OCI-LY7 (cell line): ENCODE data around the gene SMARCC1. TPM values are rescaled to one million over a fixed set of nuclear protein-coding genes. Genes with fewer than 3 reads are reported as not detected.
A peak's percentile ranks its signal among the peaks of the same experiment; 100 is the strongest.
"Not testable (repeated sequence)": the region's sequence is repeated elsewhere in the genome, so short reads cannot be mapped to it uniquely, and the experiment has no call there.

Experiments used
- BruUV-seq: library from RNA; stranded (reverse); fragments of 400-500 nt; replicated peaks from 2 replicates; lab custom pipeline; 2021; lab: Mats Ljungman, UMichigan
- CTCF ChIA-PET: fragments of 300-600 bp; sonication (Branson Sonifier 250); formaldehyde crosslinking; loops from one replicate; lab custom pipeline; 2022; ENCODE audit warnings: antibody characterized with exemption; ENCODE audit not compliant: unreplicated experiment; lab: Charles Lee
- POLR2A ChIA-PET: fragments of 300-600 bp; sonication (Branson Sonifier 250); formaldehyde crosslinking; loops from one replicate; lab custom pipeline; 2022; ENCODE audit warnings: antibody characterized with exemption; lab: Charles Lee
- DNase-seq: peaks from one replicate; pipeline ENCODE4 v3.0.0-alpha.2; 2015; ENCODE audit warnings: low spot score
- H2AFZ ChIP-seq: fragments of 200-600 bp; sonication (generic), shearing (Covaris generic); 2 replicates; pipeline ENCODE4 v1.6.1; 2014; ENCODE audit warnings: mild to moderate bottlenecking, antibody characterized with exemption, low read length, moderate library complexity
- H3K27ac ChIP-seq: fragments of 200-600 bp; sonication (generic); 2 replicates; pipeline ENCODE4 v1.5.1; 2014; ENCODE audit warnings: mixed run types, low read depth, mild to moderate bottlenecking, moderate library complexity, low read length, inconsistent platforms; ENCODE audit not compliant: poor library complexity, severe bottlenecking
- H3K36me3 ChIP-seq: fragments of 200-600 bp; sonication (generic); 2 replicates; pipeline ENCODE4 v1.6.1; 2014; ENCODE audit warnings: mild to moderate bottlenecking, antibody characterized with exemption, low read length, moderate library complexity, mixed read lengths; ENCODE audit not compliant: insufficient read depth
- H3K4me1 ChIP-seq: fragments of 200-600 bp; sonication (generic); 2 replicates; pipeline ENCODE4 v1.5.1; 2014; ENCODE audit warnings: mild to moderate bottlenecking, low read length; ENCODE audit not compliant: insufficient read depth, poor library complexity, severe bottlenecking
- H3K4me2 ChIP-seq: fragments of 200-600 bp; sonication (generic); 2 replicates; pipeline ENCODE4 v1.6.1; 2014; ENCODE audit warnings: mild to moderate bottlenecking, low read length
- H3K4me3 ChIP-seq: fragments of 200-600 bp; sonication (generic); 2 replicates; pipeline ENCODE4 v1.5.1; 2014; ENCODE audit warnings: mild to moderate bottlenecking, low read depth, low read length; ENCODE audit not compliant: poor library complexity, severe bottlenecking
- H3K79me2 ChIP-seq: fragments of 200-600 bp; sonication (generic); 2 replicates; pipeline ENCODE4 v1.6.1; 2016; ENCODE audit warnings: low read depth, mild to moderate bottlenecking, low read length, moderate library complexity, mixed read lengths; ENCODE audit not compliant: insufficient read depth
- H3K9me2 ChIP-seq: fragments of 200-600 bp; sonication (generic); 2 replicates; pipeline ENCODE4 v1.6.1; 2016; ENCODE audit warnings: mild to moderate bottlenecking, low read length, mixed read lengths; ENCODE audit not compliant: insufficient read depth
- H3K9me3 ChIP-seq: fragments of 200-600 bp; sonication (generic); 2 replicates; pipeline ENCODE4 v1.6.1; 2014; ENCODE audit warnings: mild to moderate bottlenecking, mixed run types, low read length, mixed read lengths
- H4K20me1 ChIP-seq: fragments of 200-600 bp; sonication (generic); 2 replicates; pipeline ENCODE4 v1.6.1; 2014; ENCODE audit warnings: mild to moderate bottlenecking, antibody characterized with exemption, low read length, moderate library complexity, mixed read lengths; ENCODE audit not compliant: insufficient read depth
- EZH2phosphoT487 ChIP-seq: fragments of 200-600 bp; sonication (generic); IDR thresholded peaks from 2 replicates; pipeline ENCODE4 v1.6.1; 2018; ENCODE audit warnings: low read depth, borderline replicate concordance, mild to moderate bottlenecking, mixed run types, antibody characterized with exemption, low read length, moderate library complexity, mixed read lengths
- intact Hi-C: fragments of 100-400 bp; cut with micrococcal nuclease; formaldehyde crosslinking; loops from one replicate; pipeline ENCODE4 v1.10.0; 2022; ENCODE audit not compliant: unreplicated experiment
- total RNA-seq, 2 experiments: library from RNA; depleted of rRNA in 1 of 2; stranded (reverse); fragments of >200 nt in 1 of 2; shearing (Covaris generic) in 1 of 2; gene quantifications; 2 replicates each; pipeline ENCODE4 v1.2.3, GENCODE V29; 2014 to 2022
- TF ChIP-seq, protein P1 (sequence below): fragments of 200-600 bp; sonication (generic); conservative IDR thresholded peaks from 2 replicates; pipeline ENCODE4 v1.5.1; 2014; ENCODE audit warnings: mild to moderate bottlenecking, antibody characterized with exemption, low read length, moderate library complexity, mixed read lengths

Gene SMARCC1
- total RNA-seq, 2 experiments from 2014 or later: 83.2 to 176 TPM

GRCh38 chr3:47761046-47761445, 20.6 kb downstream of the SMARCC1 start:
- no peaks in the 10 kb centered on the region for H3K4me1 ChIP-seq
- H3K4me2 ChIP-seq: no peak overlapping the region
- H2AFZ ChIP-seq: no peak overlapping the region
- H3K9me3 ChIP-seq: no peaks in the 10 kb centered on the region
- POLR2A ChIA-PET: interaction anchor here (0.6 to 1.1 kb wide), 2 partner anchors 111 to 160 kb away, joined by 3 to 4 read pairs; no protein-coding TSS in a partner anchor
- no peaks in the 10 kb centered on the region for H3K9me2 ChIP-seq
- H4K20me1 ChIP-seq: 0 out of 2 replicates have a peak, but pooled peaks cover 4% of the 10 kb centered on the region
- no peak for DNase-seq
- H3K36me3 ChIP-seq: peaks cover 95% of the 10 kb centered on the region
- intact Hi-C loops: no loop called here
- peaks cover 83% of the 10 kb centered on the region for H3K79me2 ChIP-seq
- no peak overlapping the region for H3K27ac ChIP-seq
- TF ChIP-seq EZH2phosphoT487: no peak
- TF ChIP-seq, protein P1, sequence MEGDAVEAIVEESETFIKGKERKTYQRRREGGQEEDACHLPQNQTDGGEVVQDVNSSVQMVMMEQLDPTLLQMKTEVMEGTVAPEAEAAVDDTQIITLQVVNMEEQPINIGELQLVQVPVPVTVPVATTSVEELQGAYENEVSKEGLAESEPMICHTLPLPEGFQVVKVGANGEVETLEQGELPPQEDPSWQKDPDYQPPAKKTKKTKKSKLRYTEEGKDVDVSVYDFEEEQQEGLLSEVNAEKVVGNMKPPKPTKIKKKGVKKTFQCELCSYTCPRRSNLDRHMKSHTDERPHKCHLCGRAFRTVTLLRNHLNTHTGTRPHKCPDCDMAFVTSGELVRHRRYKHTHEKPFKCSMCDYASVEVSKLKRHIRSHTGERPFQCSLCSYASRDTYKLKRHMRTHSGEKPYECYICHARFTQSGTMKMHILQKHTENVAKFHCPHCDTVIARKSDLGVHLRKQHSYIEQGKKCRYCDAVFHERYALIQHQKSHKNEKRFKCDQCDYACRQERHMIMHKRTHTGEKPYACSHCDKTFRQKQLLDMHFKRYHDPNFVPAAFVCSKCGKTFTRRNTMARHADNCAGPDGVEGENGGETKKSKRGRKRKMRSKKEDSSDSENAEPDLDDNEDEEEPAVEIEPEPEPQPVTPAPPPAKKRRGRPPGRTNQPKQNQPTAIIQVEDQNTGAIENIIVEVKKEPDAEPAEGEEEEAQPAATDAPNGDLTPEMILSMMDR: no peak
- H3K4me3 ChIP-seq: no peak overlapping the region
- CTCF ChIA-PET: no interaction called here
- BruUV-seq: TSS peak; percentile 19

- H3K9me3 ChIP-seq, H2AFZ ChIP-seq, BruUV-seq, H3K4me3 ChIP-seq, DNase-seq, CTCF ChIA-PET, H3K27ac ChIP-seq, H3K4me2 ChIP-seq, H3K9me2 ChIP-seq, H3K4me1 ChIP-seq, H4K20me1 ChIP-seq, intact Hi-C loops: not testable (repeated sequence)
- POLR2A ChIA-PET: interaction anchor here (0.6 to 1.1 kb wide), 2 partner anchors 110 to 159 kb away, joined by 3 to 4 read pairs; no protein-coding TSS in a partner anchor
- H3K36me3 ChIP-seq: peaks cover 90% of the 10 kb centered on the region
- peaks cover 79% of the 10 kb centered on the region for H3K79me2 ChIP-seq
Measured at GRCh38 chr3:47760207-47760606, 21.5 kb downstream of the SMARCC1 start.

DNA sequence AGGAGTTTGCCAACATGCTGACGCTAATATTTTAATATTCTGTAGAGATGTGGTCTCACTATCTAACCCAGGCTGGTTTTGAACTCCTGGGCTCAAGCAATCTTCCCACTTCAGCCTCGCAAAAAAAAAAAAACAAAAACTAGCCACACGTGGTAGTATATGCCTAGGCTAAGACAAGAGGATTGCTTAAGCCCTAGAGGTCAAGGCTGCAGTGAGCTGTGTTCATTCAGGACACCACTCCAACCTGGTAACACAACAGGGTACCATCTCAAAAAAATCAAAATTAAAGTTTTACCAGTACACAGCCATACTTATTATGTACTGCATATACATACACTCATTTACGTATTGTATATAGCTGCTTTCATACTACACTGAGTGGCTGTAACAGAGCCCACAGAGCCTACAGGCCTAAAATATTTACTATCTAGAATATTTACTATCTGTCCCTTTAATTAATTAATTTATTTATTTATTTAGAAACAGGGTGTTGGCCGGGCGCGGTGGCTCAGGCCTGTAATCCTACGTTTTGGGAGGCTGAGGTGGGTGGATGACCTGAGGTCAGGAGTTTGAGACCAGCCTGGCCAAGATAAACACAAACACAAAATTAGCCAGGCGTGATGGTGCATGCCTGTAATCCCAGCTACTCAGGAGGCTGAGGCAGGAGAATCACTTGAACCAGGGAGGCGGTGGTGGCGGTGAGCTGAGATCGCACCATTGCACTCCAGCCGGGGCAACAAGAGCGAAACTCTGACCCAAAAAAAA, 23.2 kb downstream of the SMARCC1 start:
- POLR2A ChIA-PET: interaction anchor here (0.6 to 0.9 kb wide), 2 partner anchors 10 to 714 kb away, joined by 3 to 4 read pairs; no protein-coding TSS in a partner anchor
- peaks cover 79% of the 10 kb centered on the region for H3K79me2 ChIP-seq
- peaks cover 5% of the 10 kb centered on the region for H3K4me1 ChIP-seq
- peaks cover 9% of the 10 kb centered on the region; the same call in 1 of the 2 replicates for H4K20me1 ChIP-seq
- intact Hi-C loops: no loop called here
- no peaks in the 10 kb centered on the region for H3K9me2 ChIP-seq
- H3K36me3 ChIP-seq: peaks cover 89% of the 10 kb centered on the region
- no peak overlapping the region for H3K4me3 ChIP-seq
- no peak overlapping the region for H3K4me2 ChIP-seq
- no peak overlapping the region for H2AFZ ChIP-seq
- no peak for DNase-seq
- CTCF ChIA-PET: no interaction called here
- BruUV-seq: no TSS peak
- H3K27ac ChIP-seq: no peak overlapping the region
- TF ChIP-seq EZH2phosphoT487: no peak
- H3K9me3 ChIP-seq: no peaks in the 10 kb centered on the region
